K562 (cell line): ENCODE measurements around the gene DYSF. TPM values are rescaled to one million over a fixed set of nuclear protein-coding genes. Genes with fewer than 3 reads are reported as not detected.

ENCODE experiments used
- ATAC-seq: fragments of 200-7000 bp; cut with Tn5 transposase; 3 replicates; pipeline ENCODE4 v1.9.1; 2020; ENCODE audit warnings: moderate library complexity
- BruUV-seq: library from RNA; stranded (reverse); fragments of 400-500 nt; replicated peaks from 2 replicates; lab custom pipeline; 2021; lab: Mats Ljungman, UMichigan
- CTCF ChIA-PET: fragments of 300-600 bp; formaldehyde crosslinking; extraction: SDS; loops from one replicate; lab custom pipeline; 2021; ENCODE audit warnings: low intra/inter-chr PET ratio; lab: Yijun Ruan, JAX
- POLR2A ChIA-PET: fragments of 300-600, 350-650 bp; sonication (Branson Sonifier 250); formaldehyde crosslinking; extraction: SDS; loops from one replicate; lab custom pipeline; 2021; ENCODE audit warnings: antibody characterized with exemption, inconsistent platforms; lab: Yijun Ruan, JAX
- DNase-seq, 4 experiments: peaks; one replicate each; pipeline versions ENCODE4 v3.0.0 to v3.0.0-alpha.2; 2011 to 2018; ENCODE audit warnings: low spot score in 3 of 4, mixed read lengths in 3 of 4; ENCODE audit errors: extremely low read depth in 1 of 4
- FAIRE-seq: peaks from 2 replicates; lab custom pipeline; 2011; peaks lifted over from hg19 to GRCh38; lab: Jason Lieb, UNC
- H2AFZ ChIP-seq: 2 replicates; pipeline ENCODE4 v1.6.0; 2011; ENCODE audit warnings: low read depth, low read length, control low read depth, inconsistent platforms
- H3K27ac ChIP-seq: fragments of 200-600 bp; 3 replicates; pipeline ENCODE4 v1.8.0; 2011; ENCODE audit warnings: low read depth, mild to moderate bottlenecking, control low read depth, inconsistent platforms, low read length, moderate library complexity, mixed read lengths; ENCODE audit errors: extremely low read depth
- H3K27me3 ChIP-seq, 2 experiments: fragments of 300-600 bp in 1 of 2; 2 replicates in 1 of 2; 3 replicates in 1 of 2; pipeline versions ENCODE4 v1.6.0 to v1.8.0; 2011; ENCODE audit warnings: inconsistent platforms in 2 of 2, low read length in 2 of 2, mild to moderate bottlenecking in 1 of 2, mixed read lengths in 1 of 2, moderate library complexity in 1 of 2; ENCODE audit not compliant: control insufficient read depth in 2 of 2, insufficient read depth in 2 of 2
- H3K36me3 ChIP-seq: fragments of 300-600 bp; 3 replicates; pipeline ENCODE4 v1.8.0; 2011; ENCODE audit warnings: mild to moderate bottlenecking, low read length, inconsistent platforms; ENCODE audit not compliant: control insufficient read depth, insufficient read depth
- H3K4me1 ChIP-seq, 2 experiments: fragments of 200-600 bp in 1 of 2; replicated peaks in 1 of 2; 2 replicates in 1 of 2; 3 replicates in 1 of 2; pipeline versions ENCODE4 v1.5.1 to v1.8.0; 2011; ENCODE audit warnings: inconsistent platforms in 2 of 2, low read length in 2 of 2, mild to moderate bottlenecking in 1 of 2, mixed read lengths in 1 of 2, moderate library complexity in 1 of 2; ENCODE audit not compliant: control insufficient read depth in 2 of 2, insufficient read depth in 2 of 2
- H3K4me2 ChIP-seq: 2 replicates; pipeline ENCODE4 v1.6.1; 2011; ENCODE audit warnings: low read length, control low read depth, inconsistent platforms, mixed read lengths; ENCODE audit not compliant: insufficient read depth
- H3K4me3 ChIP-seq: fragments of 200-600 bp; sonication (generic), shearing (Covaris generic); 2 replicates; pipeline ENCODE4 v1.5.1; 2016; ENCODE audit warnings: control low read depth, inconsistent platforms
- H3K79me2 ChIP-seq: fragments of 200-600 bp; 3 replicates; pipeline ENCODE4 v1.8.0; 2011; ENCODE audit warnings: low read length, inconsistent platforms; ENCODE audit not compliant: control insufficient read depth, insufficient read depth
- H3K9ac ChIP-seq, 2 experiments: 2 replicates each; pipeline versions ENCODE4 v1.6.0 to v1.6.1; 2011; ENCODE audit warnings: low read depth in 2 of 2, low read length in 2 of 2, control low read depth in 1 of 2, inconsistent platforms in 1 of 2, mild to moderate bottlenecking in 1 of 2, mixed read lengths in 1 of 2; ENCODE audit not compliant: insufficient read depth in 1 of 2
- H3K9me1 ChIP-seq: one replicate; pipeline ENCODE4 v1.6.0; 2011; ENCODE audit warnings: inconsistent platforms, mild to moderate bottlenecking, low read length, moderate library complexity; ENCODE audit not compliant: control insufficient read depth, insufficient read depth
- H3K9me3 ChIP-seq: replicated peaks from 2 replicates; pipeline ENCODE4 v1.5.1; 2011; ENCODE audit warnings: low read depth, low read length, inconsistent platforms; ENCODE audit not compliant: control insufficient read depth, insufficient read depth
- H4K20me1 ChIP-seq: replicated peaks from 2 replicates; pipeline ENCODE4 v1.6.1; 2011; ENCODE audit warnings: low read length, inconsistent platforms, mixed read lengths; ENCODE audit not compliant: control insufficient read depth, insufficient read depth
- CBX3 ChIP-seq, 2 experiments: IDR thresholded peaks; 1 replicate in 1 of 2; 2 replicates in 1 of 2; pipeline ENCODE4 v1.6.1; 2012; ENCODE audit warnings: inconsistent platforms in 2 of 2, low read length in 2 of 2, borderline replicate concordance in 1 of 2, control low read depth in 1 of 2
- CHD1 ChIP-seq: fragments of 200-600 bp; sonication (generic); IDR thresholded peaks from one replicate; pipeline ENCODE4 v1.6.1; 2012; ENCODE audit warnings: mild to moderate bottlenecking, moderate library complexity, low read length, inconsistent platforms
- CREB5 ChIP-seq: fragments of 250-450 bp; sonication (Bioruptor Pico); IDR thresholded peaks from 2 replicates; pipeline ENCODE4 v1.5.0; 2020; ENCODE audit warnings: mild to moderate bottlenecking
- HINFP ChIP-seq: fragments of 450-650 bp; conservative IDR thresholded peaks from 2 replicates; pipeline ENCODE4 v1.6.1; 2016; ENCODE audit warnings: missing genetic modification characterization, low read depth, mild to moderate bottlenecking, control low read depth, missing compliant biosample characterization
- POLR2A ChIP-seq: fragments of 450-650 bp; conservative IDR thresholded peaks from 2 replicates; pipeline ENCODE4 v1.6.1; 2016
- POLR2B ChIP-seq: fragments of 450-650 bp; IDR thresholded peaks from 2 replicates; pipeline ENCODE4 v1.6.1; 2018; ENCODE audit warnings: low read depth; ENCODE audit not compliant: partially characterized antibody
- RFX1 ChIP-seq: fragments of 450-650 bp; IDR thresholded peaks from 2 replicates; pipeline ENCODE4 v1.6.1; 2016; ENCODE audit warnings: mild to moderate bottlenecking, moderate library complexity
- SIN3B ChIP-seq: fragments of 450-650 bp; IDR thresholded peaks from 2 replicates; pipeline ENCODE4 v1.6.1; 2017; ENCODE audit warnings: low read depth, mild to moderate bottlenecking, moderate library complexity
- SMAD1 ChIP-seq: fragments of 150-350 bp; IDR thresholded peaks from 2 replicates; pipeline ENCODE4 v1.6.1; 2014; ENCODE audit warnings: low read length, low read depth; ENCODE audit not compliant: partially characterized antibody
- TFAP4 ChIP-seq: sonication (generic); formaldehyde crosslinking; IDR thresholded peaks from 2 replicates; pipeline ENCODE4 v1.8.0; 2022; ENCODE audit warnings: missing genetic modification reagents, mild to moderate bottlenecking, moderate library complexity, borderline replicate concordance
- YBX1 ChIP-seq: fragments of 450-650 bp; IDR thresholded peaks from 2 replicates; pipeline ENCODE4 v1.7.1; 2016; ENCODE audit warnings: mild to moderate bottlenecking
- ZKSCAN8 ChIP-seq: fragments of 200-800 bp; sonication (Bioruptor generic); IDR thresholded peaks from 2 replicates; pipeline ENCODE4 v1.6.1; 2016; ENCODE audit warnings: missing genetic modification characterization, missing compliant biosample characterization
- ZNF384 ChIP-seq: IDR thresholded peaks from 2 replicates; pipeline ENCODE4 v1.6.1; 2012; ENCODE audit warnings: low read depth, low read length, improper control_type of control experiment
- ZNF395 ChIP-seq: fragments of 200-800 bp; sonication (Bioruptor generic); IDR thresholded peaks from 2 replicates; pipeline ENCODE4 v1.6.1; 2017; ENCODE audit warnings: missing genetic modification characterization, missing compliant biosample characterization
- WGBS: fragments of 100-300 bp; shearing (Covaris generic); methylation state at CpG from one replicate; pipeline ENCODE4 v1.1.6; 2016; ENCODE audit warnings: low coverage, mixed read lengths; ENCODE audit not compliant: insufficient coverage; ENCODE audit errors: missing lambda C conversion rate; 5-methylcytosine and 5-hydroxymethylcytosine counted together
- in situ Hi-C: fragments of 300-500 bp; cut with MboI; formaldehyde crosslinking; loops from 4 replicates; pipeline ENCODE4 v1.15.0; 2018; ENCODE audit warnings: inconsistent platforms, mixed read lengths
- intact Hi-C: fragments of 100-400 bp; cut with micrococcal nuclease; formaldehyde crosslinking; loops from 2 replicates; pipeline ENCODE4 v1.14.2; 2022
- polyA plus RNA-seq, 8 experiments: library from polyadenylated mRNA; depleted of rRNA in 4 of 8; stranded (reverse) in 5 of 8; unstranded in 3 of 8; fragments of >200 nt; fragmentation: Nextera tagmentation in 2 of 8; fragmentation: Illumina TruSeq in 1 of 8; extraction: Ambion mirVana in 2 of 8; extraction: Trizol in 1 of 8; gene quantifications; 2 replicates each; pipeline versions ENCODE4 v1.2.1 to v1.2.3, GENCODE V29; 2011 to 2014; ENCODE audit warnings: inconsistent platforms in 1 of 8, missing spikeins in 1 of 8
- total RNA-seq, 7 experiments: library from RNA; depleted of rRNA in 6 of 7; stranded (reverse); fragments of >200 nt in 6 of 7; fragmentation: Illumina TruSeq in 2 of 7; extraction: Trizol in 2 of 7; gene quantifications; 2 replicates each; pipeline versions ENCODE4 v1.2.1 to v1.2.3, GENCODE V29; 2011 to 2021; ENCODE audit warnings: low replicate concordance in 1 of 7

The DYSF gene
- total and polyA plus RNA-seq, 9 of the 15 experiments (the other 6 are each of a cell fraction or from before 2014, with no cell fraction given): 0.01 to 0.80 (median 0.29) TPM

- H3K27me3 ChIP-seq: peaks cover 0 to 17% of the 10 kb centered on the region in 2 experiments; a peak in 2 of 5 replicates
- no peak overlapping the region for H3K4me2 ChIP-seq
- WGBS: 6% methylated on average over 9 of the region's 14 CpGs
- H4K20me1 ChIP-seq: no peaks in the 10 kb centered on the region
- FAIRE-seq (no peak), ATAC-seq (no peak), DNase-seq (no peak)
- ChIA-PET CTCF (interaction anchor here (0.7 kb wide), 2 partner anchors 315 to 890 kb away, joined by 3 to 5 read pairs; no protein-coding TSS in a partner anchor), POLR2A (interaction anchor here (0.6 kb wide), 1 partner anchor 227 kb away, joined by 3 read pairs; no protein-coding TSS in a partner anchor)
- no TSS peak for BruUV-seq
- no peaks in the 10 kb centered on the region; the same call in 1 of the 2 replicates for H3K9me3 ChIP-seq
- peaks cover 0 to 3% of the 10 kb centered on the region in 2 experiments; a peak in 1 of 5 replicates for H3K4me1 ChIP-seq
- H2AFZ ChIP-seq: no peak overlapping the region
- H3K9me1 ChIP-seq: no peaks in the 10 kb centered on the region
- no peaks in the 10 kb centered on the region for H3K36me3 ChIP-seq
- no peak overlapping the region for H3K27ac ChIP-seq
- no peak overlapping the region for H3K4me3 ChIP-seq
- intact Hi-C loops: no loop called here
- no peak overlapping the region for H3K9ac ChIP-seq
- H3K79me2 ChIP-seq: no peaks in the 10 kb centered on the region
- no peak for TF ChIP-seq CHD1
- TF ChIP-seq POLR2B: no peak
- no peak for TF ChIP-seq SIN3B
- TF ChIP-seq RFX1: no peak
- no peak for TF ChIP-seq YBX1
- TF ChIP-seq CBX3 (IDR thresholded peaks at IDR 0.05; ENCODE audit: borderline replicate concordance in 1 of 2, low read length in 2 of 2): no peak
- no peak for TF ChIP-seq CREB5 (CRISPR knock-in tag)
- TF ChIP-seq POLR2A: no peak
- TF ChIP-seq ZNF384: no peak
- TF ChIP-seq SMAD1: no peak
- TF ChIP-seq ZKSCAN8 (CRISPR knock-in tag): no peak
- TF ChIP-seq TFAP4 (CRISPR knock-in tag): no peak
- TF ChIP-seq ZNF395: no peak
- no peak for TF ChIP-seq HINFP (tag)
- in situ Hi-C loops: no loop called here
Observed at GRCh38 chr2:71568103-71568502, 114.7 kb downstream of the DYSF start.
